Breast epithelium (tissue), 4 donors: ENCODE results near the gene MRPS25. TPM values are rescaled to one million over a fixed set of nuclear protein-coding genes. Genes with fewer than 3 reads are reported as not detected.

Experiments
- DNase-seq, 2 donors: peaks; one replicate each; pipeline ENCODE4 v3.0.0-alpha.2; 2019; ENCODE audit warnings: low spot score in 2 of 2
- H3K27ac ChIP-seq, 2 donors: fragments of 200-600 bp; sonication (generic) in 1 of 2; one replicate each; pipeline ENCODE4 v1.5.1; 2016 to 2019; ENCODE audit warnings: mild to moderate bottlenecking in 1 of 2
- H3K27me3 ChIP-seq, 2 donors: fragments of 200-600 bp; sonication (generic) in 1 of 2; one replicate each; pipeline versions ENCODE4 v1.5.1 to v1.6.0; 2017 to 2019; ENCODE audit warnings: control low read depth in 1 of 2, mild to moderate bottlenecking in 1 of 2
- H3K36me3 ChIP-seq: fragments of 200-600 bp; one replicate; pipeline ENCODE4 v1.5.1; 2019
- H3K4me1 ChIP-seq, 2 donors: fragments of 200-600 bp; sonication (generic); one replicate each; pipeline ENCODE4 v1.5.1; 2016 to 2019; ENCODE audit warnings: control low read depth in 1 of 2
- H3K4me3 ChIP-seq, 3 donors: fragments of 200-600 bp; sonication (generic); 1 replicate in 2 of 3; 2 replicates in 1 of 3; pipeline ENCODE4 v1.5.1; 2016 to 2019; ENCODE audit warnings: mild to moderate bottlenecking in 3 of 3, moderate library complexity in 2 of 3
- H3K9me3 ChIP-seq, 2 donors: fragments of 200-600 bp; sonication (generic) in 1 of 2; one replicate each; pipeline ENCODE4 v1.5.1; 2016 to 2019; ENCODE audit warnings: control low read depth in 1 of 2
- POLR2A ChIP-seq: fragments of 450-650 bp; IDR thresholded peaks from one replicate; pipeline ENCODE4 v1.6.1; 2016; ENCODE audit warnings: antibody characterized with exemption, mild to moderate bottlenecking, moderate library complexity
- POLR2AphosphoS5 ChIP-seq, 3 donors: sonication (generic); formaldehyde crosslinking; IDR thresholded peaks; one replicate each; pipeline ENCODE4 v1.6.1; 2017; ENCODE audit warnings: antibody characterized with exemption in 3 of 3
- intact Hi-C: fragments of 100-400 bp; cut with DNase I; formaldehyde crosslinking; loops from one replicate; pipeline ENCODE4 v1.15.1; 2023; ENCODE audit warnings: low total_unique reads
- total RNA-seq, 3 donors: library from RNA; depleted of rRNA; stranded (reverse); fragments of >200 nt; gene quantifications; one replicate each; pipeline ENCODE4 v1.1.0, GENCODE V29; 2016
- TF ChIP-seq, protein P1 (sequence below), 3 donors: fragments of 450-650 bp; IDR thresholded peaks; one replicate each; pipeline ENCODE4 v1.5.1; 2016 to 2017; ENCODE audit warnings: antibody characterized with exemption in 3 of 3, mild to moderate bottlenecking in 3 of 3, moderate library complexity in 3 of 3

MRPS25 gene
- total RNA-seq, 3 donors from 2014 or later = 19.5 to 40.0 (median 36.4) TPM

DNA sequence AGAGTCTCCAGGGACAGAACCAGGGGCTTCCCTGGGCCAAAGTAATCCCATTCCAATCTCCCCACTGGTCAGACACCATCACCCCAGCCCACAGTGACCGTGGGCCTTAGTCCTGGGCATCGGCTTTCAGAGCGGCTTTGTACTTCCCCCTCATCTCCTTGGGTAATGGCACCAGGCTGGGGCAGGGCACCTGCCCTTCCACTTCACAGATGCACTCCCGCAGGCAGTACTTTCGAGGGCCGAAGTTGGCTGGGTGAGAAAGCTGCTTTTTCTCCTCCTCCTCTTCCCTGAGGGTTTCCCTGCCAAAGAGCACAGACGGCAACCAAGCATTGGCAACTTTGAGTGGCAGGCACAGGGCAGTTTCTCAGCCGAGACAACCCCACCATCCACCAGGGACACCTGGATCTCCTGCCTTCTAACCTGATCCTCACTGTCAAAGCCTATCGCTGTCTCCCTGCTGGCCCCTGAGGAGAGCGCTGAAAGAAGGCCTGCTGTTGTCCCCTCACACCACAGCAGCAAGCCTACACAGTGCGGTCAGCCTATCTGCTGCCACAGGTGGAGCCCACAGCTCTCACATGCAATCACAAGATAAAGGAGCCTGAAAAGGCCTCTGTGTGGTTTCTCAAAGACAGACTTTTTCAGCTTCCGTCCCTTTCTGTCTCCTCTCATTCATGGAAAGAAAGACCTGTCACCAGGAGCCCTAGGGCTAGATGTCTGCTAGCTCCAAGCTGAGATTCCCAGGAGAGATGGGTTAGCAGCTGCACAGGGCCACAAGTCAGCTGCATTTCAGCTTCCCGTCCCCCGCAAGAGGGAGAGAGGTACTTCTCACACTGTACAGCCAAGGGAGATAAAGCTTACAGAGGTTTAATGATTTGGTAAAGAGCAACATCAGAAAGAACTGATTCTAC, 12.5 kb downstream of the MRPS25 start:
- Histone ChIP-seq H3K36me3 (no peaks in the 10 kb centered on the region), H3K4me1 (no peaks in the 10 kb centered on the region)
- intact Hi-C loops = no loop called here

DNA sequence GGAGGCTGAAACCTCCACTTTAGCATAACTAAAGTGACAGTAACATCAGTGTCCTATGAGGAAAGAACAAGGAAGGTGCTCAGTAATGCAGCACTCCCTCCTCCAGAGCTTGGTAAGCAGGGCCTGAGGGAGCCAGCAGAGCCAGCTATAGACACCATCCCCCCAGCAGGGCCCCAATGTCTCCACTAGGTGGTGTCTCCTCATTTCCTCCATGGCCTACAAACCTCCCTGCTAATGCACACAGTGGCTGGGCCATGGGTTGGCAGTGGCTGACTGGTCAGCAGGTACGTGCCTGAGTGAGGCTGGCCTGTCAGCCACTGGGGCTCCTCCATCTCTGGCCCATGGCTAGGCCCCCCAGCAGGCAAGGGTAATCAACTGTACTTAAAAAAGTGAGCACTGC, 13.6 kb downstream of the MRPS25 start:
- Histone ChIP-seq H3K36me3 (no peaks in the 10 kb centered on the region), H3K9me3 (no peaks in the 10 kb centered on the region), H3K4me1 (no peaks in the 10 kb centered on the region), H3K27me3 (no peaks in the 10 kb centered on the region), H3K4me3 (no peak overlapping the region), H3K27ac (no peak overlapping the region)
- intact Hi-C loops = no loop called here
- no peak for DNase-seq
- TF ChIP-seq, protein P1, sequence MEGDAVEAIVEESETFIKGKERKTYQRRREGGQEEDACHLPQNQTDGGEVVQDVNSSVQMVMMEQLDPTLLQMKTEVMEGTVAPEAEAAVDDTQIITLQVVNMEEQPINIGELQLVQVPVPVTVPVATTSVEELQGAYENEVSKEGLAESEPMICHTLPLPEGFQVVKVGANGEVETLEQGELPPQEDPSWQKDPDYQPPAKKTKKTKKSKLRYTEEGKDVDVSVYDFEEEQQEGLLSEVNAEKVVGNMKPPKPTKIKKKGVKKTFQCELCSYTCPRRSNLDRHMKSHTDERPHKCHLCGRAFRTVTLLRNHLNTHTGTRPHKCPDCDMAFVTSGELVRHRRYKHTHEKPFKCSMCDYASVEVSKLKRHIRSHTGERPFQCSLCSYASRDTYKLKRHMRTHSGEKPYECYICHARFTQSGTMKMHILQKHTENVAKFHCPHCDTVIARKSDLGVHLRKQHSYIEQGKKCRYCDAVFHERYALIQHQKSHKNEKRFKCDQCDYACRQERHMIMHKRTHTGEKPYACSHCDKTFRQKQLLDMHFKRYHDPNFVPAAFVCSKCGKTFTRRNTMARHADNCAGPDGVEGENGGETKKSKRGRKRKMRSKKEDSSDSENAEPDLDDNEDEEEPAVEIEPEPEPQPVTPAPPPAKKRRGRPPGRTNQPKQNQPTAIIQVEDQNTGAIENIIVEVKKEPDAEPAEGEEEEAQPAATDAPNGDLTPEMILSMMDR (IDR thresholded peaks at IDR 0.05) = peak in 1 of 3 donors; percentile 48
- TF ChIP-seq POLR2AphosphoS5 (IDR thresholded peaks at IDR 0.05) (no peak), POLR2A (no peak)

More for the DNA sequence above, 12.5 kb downstream of the MRPS25 start:
- no peaks in the 10 kb centered on the region for H3K27me3 ChIP-seq
- H3K27ac ChIP-seq = no peak overlapping the region
- no peak for DNase-seq
- TF ChIP-seq POLR2AphosphoS5 (IDR thresholded peaks at IDR 0.05) = no peak
- no peak for TF ChIP-seq POLR2A
- no peaks in the 10 kb centered on the region for H3K9me3 ChIP-seq
- no peak overlapping the region for H3K4me3 ChIP-seq

DNA sequence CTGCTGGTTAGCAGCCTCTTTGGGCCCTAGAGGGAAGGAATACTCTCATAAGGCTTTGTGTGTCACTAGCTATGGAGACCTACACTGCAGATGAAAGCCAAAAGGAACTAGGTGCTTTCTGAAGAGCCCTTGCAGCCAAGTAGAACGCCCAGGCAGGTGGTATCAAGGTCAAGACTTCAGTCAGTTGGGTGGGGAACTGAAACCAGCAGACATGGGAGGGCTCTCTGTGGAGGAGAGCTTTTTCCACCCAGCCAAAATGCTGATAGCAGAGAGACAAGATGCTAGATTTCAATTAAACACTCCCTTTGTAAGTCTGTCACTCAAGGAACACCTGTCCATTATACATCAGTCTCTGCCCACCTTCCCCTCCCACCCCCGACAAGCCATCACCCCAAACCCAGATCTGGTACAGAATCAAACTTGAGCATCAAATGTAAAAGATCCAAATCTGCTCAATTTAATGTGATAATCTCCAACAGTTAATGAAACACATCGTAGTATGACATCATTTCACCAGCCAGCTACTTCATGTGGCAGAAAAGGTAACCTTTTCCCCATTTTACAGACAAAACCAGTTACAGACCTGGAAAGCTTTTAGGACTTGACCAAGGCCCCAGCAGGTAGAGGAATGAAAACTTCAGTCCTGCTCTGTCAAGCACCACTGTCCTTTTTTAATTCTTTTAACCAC, 14.6 kb downstream of the MRPS25 start:
- intact Hi-C loops = no loop called here
- Histone ChIP-seq H3K27me3 (no peaks in the 10 kb centered on the region), H3K4me3 (no peak overlapping the region), H3K9me3 (no peaks in the 10 kb centered on the region), H3K27ac (no peak overlapping the region), H3K4me1 (no peaks in the 10 kb centered on the region), H3K36me3 (no peaks in the 10 kb centered on the region)
- no peak for TF ChIP-seq POLR2A
- no peak for TF ChIP-seq POLR2AphosphoS5 (IDR thresholded peaks at IDR 0.05)
- TF ChIP-seq, protein P1 (IDR thresholded peaks at IDR 0.05) = no peak
- DNase-seq = no peak

DNA sequence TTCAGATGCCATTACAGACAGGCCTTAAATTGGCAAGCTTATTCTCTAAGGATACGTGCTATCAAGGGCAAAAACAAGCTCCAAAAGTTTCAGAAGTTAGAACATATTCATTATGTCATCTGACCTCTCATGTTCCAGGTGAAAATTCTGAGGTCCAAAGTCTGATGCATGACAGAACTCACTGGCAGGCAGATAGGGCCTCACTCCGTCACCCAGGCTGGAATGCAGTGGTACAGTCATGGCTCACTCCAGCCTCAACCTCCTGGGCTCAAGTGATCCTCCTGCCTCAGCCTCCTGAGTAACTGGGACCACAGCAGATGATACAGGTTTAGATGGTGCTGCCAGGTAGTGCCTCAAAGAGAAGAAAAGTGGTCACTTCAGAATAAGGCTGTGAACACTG, 15.5 kb downstream of the MRPS25 start:
- no peak for TF ChIP-seq POLR2AphosphoS5 (IDR thresholded peaks at IDR 0.05)
- TF ChIP-seq, protein P1 (IDR thresholded peaks at IDR 0.05) = no peak
- no peak for TF ChIP-seq POLR2A
- no peaks in the 10 kb centered on the region for H3K27me3 ChIP-seq
- no peak for DNase-seq
- H3K27ac ChIP-seq = no peak overlapping the region
- intact Hi-C loops = no loop called here
- H3K9me3 ChIP-seq = no peaks in the 10 kb centered on the region
- no peaks in the 10 kb centered on the region for H3K4me1 ChIP-seq
- H3K36me3 ChIP-seq = no peaks in the 10 kb centered on the region
- no peak overlapping the region for H3K4me3 ChIP-seq

DNA sequence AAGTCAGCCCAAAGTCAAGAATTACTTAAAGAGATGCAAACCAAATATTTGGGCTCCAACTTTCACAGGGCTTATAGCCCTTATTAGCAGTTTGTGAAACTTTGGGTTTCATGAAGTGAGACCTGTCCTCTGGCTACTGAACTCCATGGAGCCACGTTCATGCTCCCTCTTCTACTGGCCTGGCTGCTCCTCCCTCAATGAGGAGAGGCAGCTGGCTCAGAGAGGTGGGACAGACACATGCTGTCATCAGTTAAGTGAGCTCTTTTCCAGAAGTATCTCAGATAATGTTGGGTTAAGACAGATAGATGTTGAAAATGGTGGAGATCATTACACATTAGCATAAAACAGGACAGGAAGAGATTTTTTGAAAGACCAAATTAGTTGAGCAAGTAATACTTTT, 19.4 kb downstream of the MRPS25 start:
- Histone ChIP-seq H3K36me3 (no peaks in the 10 kb centered on the region), H3K4me3 (no peak overlapping the region), H3K27ac (no peak overlapping the region), H3K4me1 (no peaks in the 10 kb centered on the region), H3K9me3 (no peaks in the 10 kb centered on the region), H3K27me3 (no peaks in the 10 kb centered on the region)
- intact Hi-C loops = no loop called here
- DNase-seq = no peak
- no peak for TF ChIP-seq POLR2A
- TF ChIP-seq, protein P1 (IDR thresholded peaks at IDR 0.05) = no peak
- no peak for TF ChIP-seq POLR2AphosphoS5 (IDR thresholded peaks at IDR 0.05)
